Adrenal gland (tissue), 12 donors: Measurements from ENCODE around the gene SLC16A13. TPM values are rescaled to one million over a fixed set of nuclear protein-coding genes. Genes with fewer than 3 reads are reported as not detected.

Experiments
- DNase-seq, 7 donors: peaks; one replicate each; pipeline ENCODE4 v3.0.0-alpha.2; 2019 to 2020
- H3K27ac ChIP-seq, 5 donors: fragments of 200-600 bp; sonication (generic) in 4 of 5; 1 replicate in 3 of 5; 2 replicates in 2 of 5; pipeline versions ENCODE4 v1.5.1 to v1.8.0; 2016 to 2020; ENCODE audit warnings: mild to moderate bottlenecking in 1 of 5
- H3K27me3 ChIP-seq: fragments of 200-600 bp; 2 replicates; pipeline ENCODE4 v1.8.0; 2021
- H3K36me3 ChIP-seq, 2 donors: fragments of 200-600 bp; replicated peaks in 1 of 2; 1 replicate in 1 of 2; 2 replicates in 1 of 2; pipeline versions ENCODE4 v1.5.1 to v1.8.0; 2018 to 2022
- H3K4me1 ChIP-seq, 2 donors: fragments of 200-600 bp; replicated peaks in 1 of 2; 1 replicate in 1 of 2; 2 replicates in 1 of 2; pipeline versions ENCODE4 v1.5.1 to v1.8.0; 2018 to 2021
- H3K4me3 ChIP-seq, 4 donors: fragments of 200-600 bp; sonication (generic) in 3 of 4; one replicate each; pipeline ENCODE4 v1.5.1; 2016 to 2018
- H3K9me3 ChIP-seq, 3 donors: fragments of 200-600 bp; sonication (generic) in 1 of 3; replicated peaks in 1 of 3; 1 replicate in 2 of 3; 2 replicates in 1 of 3; pipeline versions ENCODE4 v1.5.1 to v1.8.0; 2016 to 2021
- CTCF ChIP-seq, 6 experiments: fragments of 450-650 bp in 4 of 6; fragments of 200-600 bp in 2 of 6; sonication (generic) in 1 of 6; IDR thresholded peaks; 1 replicate in 5 of 6; 2 replicates in 1 of 6; pipeline versions ENCODE4 v1.5.1 to v1.8.0; 2016 to 2021; ENCODE audit warnings: antibody characterized with exemption in 6 of 6, mild to moderate bottlenecking in 2 of 6, moderate library complexity in 1 of 6
- POLR2A ChIP-seq, 2 donors: fragments of 450-650 bp; IDR thresholded peaks; one replicate each; pipeline ENCODE4 v1.6.1; 2017; ENCODE audit warnings: antibody characterized with exemption in 2 of 2, mild to moderate bottlenecking in 2 of 2, moderate library complexity in 1 of 2
- WGBS, 4 donors: extraction: QIAGEN DNeasy Blood & Tissue Kit in 2 of 4; methylation state at CpG; one replicate each; pipeline versions ENCODE4 v1.1.5 to v1.1.7; 2013 to 2017; 5-methylcytosine and 5-hydroxymethylcytosine counted together
- intact Hi-C, 2 donors: fragments of 100-400 bp; cut with DNase I; formaldehyde crosslinking; loops; one replicate each; pipeline versions ENCODE4 v1.14.1 to v1.15.0; 2022 to 2023
- polyA plus RNA-seq, 3 donors: library from polyadenylated mRNA; stranded (reverse); fragments of 200-250 nt in 2 of 3; fragments of 350-450 nt in 1 of 3; fragmentation: Illumina TruSeq in 1 of 3; extraction: RNeasy Lipid Tissue Mini Kit (QIAGEN cat#74804) in 1 of 3; gene quantifications; one replicate each; pipeline ENCODE4 v1.2.3, GENCODE V29; 2013 to 2014
- total RNA-seq, 9 donors: library from RNA; depleted of rRNA in 4 of 9; stranded (reverse); fragments of >200 nt in 4 of 9; fragments of 120-200 nt in 1 of 9; fragmentation: NEBNext Ultra II Directional in 1 of 9; extraction: Animal tissue kit (Norgen Biotek cat#: 25700) in 1 of 9; gene quantifications; one replicate each; pipeline versions ENCODE4 v1.1.0 to v1.2.4, GENCODE V29; 2013 to 2023
- donor health status: healthy with polysubstance abuse.
- donor health status: Bipolar disorder and iron deficiency.
- donor health status: DM: yes; HTN: yes; CAD: no.
- donor health status: DM: no; HTN: no; CAD: no.
- donor health status: DM: no; HTN: no; CAD: no.
- donor health status: DM: yes; HTN: yes; CAD: no.

SLC16A13 gene
- total and polyA plus RNA-seq, 12 donors, result 0.84 to 3.2 (median 2.2) TPM

GRCh38 chr17:7058831-7059447 is 23.1 kb downstream of the SLC16A13 start:
- DNase-seq, result no peak
- no peaks in the 10 kb centered on the region for H3K9me3 ChIP-seq
- no peaks in the 10 kb centered on the region for H3K4me1 ChIP-seq
- H3K27ac ChIP-seq, result no peak overlapping the region
- no peak overlapping the region for H3K4me3 ChIP-seq
- no peak for TF ChIP-seq CTCF (IDR thresholded peaks at IDR 0.05)
- TF ChIP-seq POLR2A (IDR thresholded peaks at IDR 0.05), result no peak
- intact Hi-C loops, result loop anchor here in 1 of 2 donors (10.0 kb wide), 1 partner anchor 236 kb away; the partner anchor contains the start of gene YBX2
- no peaks in the 10 kb centered on the region for H3K27me3 ChIP-seq
- H3K36me3 ChIP-seq, result no peaks in the 10 kb centered on the region
- 68 to 77% (median 73%) methylated on average over 7 of the region's 7 CpGs for WGBS, 4 donors

GRCh38 chr17:7060165-7060891 is 24.5 kb downstream of the SLC16A13 start:
- Histone ChIP-seq H3K4me1 (no peaks in the 10 kb centered on the region), H3K36me3 (no peaks in the 10 kb centered on the region), H3K27ac (peak overlapping the region in 1 of 5 donors; percentile 51), H3K4me3 (no peak overlapping the region), H3K27me3 (no peaks in the 10 kb centered on the region), H3K9me3 (no peaks in the 10 kb centered on the region)
- no peak for TF ChIP-seq CTCF (IDR thresholded peaks at IDR 0.05)
- no peak for TF ChIP-seq POLR2A (IDR thresholded peaks at IDR 0.05)
- intact Hi-C loops, result no loop called here
- WGBS, 4 donors, result 22 to 29% (median 25%) methylated on average over 6 of the region's 6 CpGs
- peak in 2 of 7 donors; percentile 35 to 49 for DNase-seq

GRCh38 chr17:7063518-7064094 is 27.8 kb downstream of the SLC16A13 start:
- DNase-seq, result no peak
- H3K27me3 ChIP-seq, result no peaks in the 10 kb centered on the region
- TF ChIP-seq POLR2A (IDR thresholded peaks at IDR 0.05) (no peak), CTCF (IDR thresholded peaks at IDR 0.05) (no peak)
- no peak overlapping the region for H3K27ac ChIP-seq
- 57 to 72% (median 63%) methylated on average over 6 of the region's 6 CpGs for WGBS, 4 donors
- intact Hi-C loops, result no loop called here
- H3K9me3 ChIP-seq, result peaks cover 0 to 4% (median 0%) of the 10 kb centered on the region in 3 donors
- no peaks in the 10 kb centered on the region for H3K4me1 ChIP-seq
- H3K4me3 ChIP-seq, result no peak overlapping the region
- no peaks in the 10 kb centered on the region for H3K36me3 ChIP-seq

- no peak for DNase-seq
- no peak overlapping the region for H3K27ac ChIP-seq
- no peaks in the 10 kb centered on the region for H3K36me3 ChIP-seq
- H3K4me3 ChIP-seq, result no peak overlapping the region
- H3K4me1 ChIP-seq, result no peaks in the 10 kb centered on the region
- H3K9me3 ChIP-seq, result peaks cover 0 to 4% (median 0%) of the 10 kb centered on the region in 3 donors
- intact Hi-C loops, result no loop called here
- WGBS, 4 donors, result 66 to 74% (median 70%) methylated on average over 3 to 4 of the region's 4 CpGs
- no peaks in the 10 kb centered on the region for H3K27me3 ChIP-seq
- TF ChIP-seq CTCF (IDR thresholded peaks at IDR 0.05), result no peak
- TF ChIP-seq POLR2A (IDR thresholded peaks at IDR 0.05), result no peak
These were observed 28.4 kb downstream of the SLC16A13 start for GRCh38 chr17:7064261-7064660.
